T-helper 2 cell (primary cell): ENCODE results near the gene GH1.
"Not testable (repeated sequence)": the region's sequence is repeated elsewhere in the genome, so short reads cannot be mapped to it uniquely, and the experiment has no call there.

Source experiments
- DNase-seq, 5 experiments: peaks; one replicate each; pipeline versions ENCODE4 v3.0.0 to v3.0.0-alpha.2; 2012 to 2022

GH1 gene

GRCh38 chr17:63894021-63894420 lies 24.6 kb downstream of the GH1 start:
- not testable (repeated sequence) for DNase-seq

GRCh38 chr17:63892316-63893037 lies 26.2 kb downstream of the GH1 start:
- DNase-seq = not testable (repeated sequence)

GRCh38 chr17:63889026-63889848 lies 29.4 kb downstream of the GH1 start:
- peak in 1 of 5 experiments; percentile 22 for DNase-seq

GRCh38 chr17:63885119-63885518 lies 33.5 kb downstream of the GH1 start:
- not testable (repeated sequence) for DNase-seq

- DNase-seq = not testable (repeated sequence)
Observed at GRCh38 chr17:63882626-63883126, 36.0 kb downstream of the GH1 start.

- peak; percentile 12 to 51 (median 45) for DNase-seq
Observed at GRCh38 chr17:63881935-63882601, 36.6 kb downstream of the GH1 start, which contains the start of gene GH2. Gene GH2 (minus strand): TSS chr17:63881944. CDS start chr17:63881801, 143 bp downstream.

- DNase-seq = not testable (repeated sequence)
Observed at GRCh38 chr17:63881337-63881736, 37.3 kb downstream of the GH1 start.

- no peak for DNase-seq
Observed at GRCh38 chr17:63880706-63881105, 37.9 kb downstream of the GH1 start.

- not testable (repeated sequence) for DNase-seq
Observed at GRCh38 chr17:63878413-63878812, 40.2 kb downstream of the GH1 start.

- not testable (repeated sequence) for DNase-seq
Observed at GRCh38 chr17:63874693-63875092, 43.9 kb downstream of the GH1 start.

- DNase-seq = not testable (repeated sequence)
Observed at GRCh38 chr17:63874061-63874626, 44.5 kb downstream of the GH1 start.

- not testable (repeated sequence) for DNase-seq
Observed at GRCh38 chr17:63873577-63873976, 45.1 kb downstream of the GH1 start, which contains the start of gene CSH2. Gene CSH2 (minus strand): TSS chr17:63873677. CDS start chr17:63873614, 63 bp downstream.

GRCh38 chr17:63871646-63872365 lies 46.8 kb downstream of the GH1 start:
- DNase-seq = not testable (repeated sequence)

- not testable (repeated sequence) for DNase-seq
Observed at GRCh38 chr17:63870292-63870665, 48.4 kb downstream of the GH1 start.

GRCh38 chr17:63869491-63870291 lies 48.9 kb downstream of the GH1 start:
- not testable (repeated sequence) for DNase-seq
